Retina (tissue), 1 donor: Measurements from ENCODE around the gene PCCB.
"Not testable (repeated sequence)": the region's sequence is repeated elsewhere in the genome, so short reads cannot be mapped to it uniquely, and the experiment has no call there.

Source experiments
- DNase-seq: peaks from one replicate; pipeline ENCODE4 v3.0.0-alpha.2; 2016

Gene PCCB

GRCh38 chr3:136250059-136250902 is at the start of gene PCCB:
PCCB (plus strand) TSS chr3:136250340; CDS start chr3:136250376, 36 bp downstream.
- DNase-seq: peak; percentile 99

GRCh38 chr3:136207489-136208115 is 42.5 kb upstream of the PCCB start:
- no peak for DNase-seq

GRCh38 chr3:136209921-136210320 is 40.2 kb upstream of the PCCB start:
- DNase-seq: no peak

GRCh38 chr3:136211547-136211946 is 38.6 kb upstream of the PCCB start:
- DNase-seq: no peak

- DNase-seq: not testable (repeated sequence)
These were observed 27.4 kb upstream of the PCCB start for GRCh38 chr3:136222746-136223145.

- no peak for DNase-seq
These were observed 17.7 kb upstream of the PCCB start for GRCh38 chr3:136232413-136232812.

GRCh38 chr3:136235545-136235944 is 14.6 kb upstream of the PCCB start:
- no peak for DNase-seq

GRCh38 chr3:136236109-136236508 is 14.0 kb upstream of the PCCB start:
- no peak for DNase-seq

GRCh38 chr3:136237103-136237502 is 13.0 kb upstream of the PCCB start:
- DNase-seq: no peak

- DNase-seq: no peak
These were observed 12.0 kb upstream of the PCCB start for GRCh38 chr3:136237961-136238649.

GRCh38 chr3:136239094-136239493 is 11.0 kb upstream of the PCCB start:
- no peak for DNase-seq

- no peak for DNase-seq
These were observed 4.4 kb upstream of the PCCB start for GRCh38 chr3:136245691-136246090.

- no peak for DNase-seq
These were observed 2.7 kb upstream of the PCCB start for GRCh38 chr3:136247436-136247835.

GRCh38 chr3:136247855-136248590 is 2.1 kb upstream of the PCCB start:
- no peak for DNase-seq

GRCh38 chr3:136249091-136249490 is 1.0 kb upstream of the PCCB start:
- no peak for DNase-seq

GRCh38 chr3:136249593-136249992 is 547 bp upstream of the PCCB start:
- DNase-seq: no peak

- DNase-seq: no peak
These were observed 842 bp downstream of the PCCB start for GRCh38 chr3:136250903-136251460.

GRCh38 chr3:136251511-136251910 is 1.4 kb downstream of the PCCB start:
- DNase-seq: no peak

GRCh38 chr3:136255672-136256406 is 5.7 kb downstream of the PCCB start:
- no peak for DNase-seq

GRCh38 chr3:136258199-136258598 is 8.1 kb downstream of the PCCB start:
- DNase-seq: no peak

- DNase-seq: no peak
These were observed 11.7 kb downstream of the PCCB start for GRCh38 chr3:136261826-136262225.

- no peak for DNase-seq
These were observed 12.4 kb downstream of the PCCB start for GRCh38 chr3:136262559-136262958.
